ENCODE data around the gene DTNB.

The DTNB gene

DNA sequence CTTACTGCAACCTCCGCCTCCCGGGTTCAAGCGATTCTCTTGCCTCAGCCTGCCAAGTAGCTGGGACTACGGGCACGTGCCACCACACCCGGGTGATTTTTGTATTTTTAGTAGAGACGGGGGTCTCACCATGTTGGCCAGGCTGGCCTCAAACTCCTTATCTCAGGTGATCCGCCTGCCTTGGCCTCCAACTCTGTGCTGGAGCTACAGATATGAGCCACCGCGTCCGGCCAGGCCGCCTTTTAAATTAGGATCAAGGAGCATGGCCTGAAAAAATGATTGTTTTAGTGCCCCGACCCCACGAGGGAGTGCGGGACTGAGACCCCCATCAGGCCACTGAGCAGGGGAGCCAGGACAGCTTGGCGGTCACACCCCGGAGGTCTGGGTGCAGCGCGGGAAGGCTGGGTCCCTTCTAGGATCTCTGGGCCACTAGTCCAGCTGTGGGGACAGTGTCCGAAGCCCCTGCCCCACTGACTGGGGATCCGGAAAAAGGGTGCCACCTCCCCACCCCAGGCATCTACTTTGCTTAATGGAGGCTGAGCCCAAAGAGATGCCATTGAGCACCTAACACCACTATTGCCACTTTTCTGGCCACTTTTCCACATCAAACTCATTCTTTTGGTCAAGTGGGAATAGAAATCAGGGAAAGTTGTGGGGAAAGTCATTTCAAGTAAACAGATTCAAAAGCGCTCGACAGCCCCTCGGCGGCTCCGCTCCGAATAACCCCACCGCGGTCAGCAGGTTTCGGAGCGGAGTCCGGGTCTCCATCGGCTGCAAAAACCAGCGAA is 311.9 kb downstream of the DTNB start:
- DNase-seq, result no peak

- DNase-seq, result no peak
Measured at GRCh38 chr2:25358836-25359235, 314.5 kb downstream of the DTNB start.

- DNase-seq, result no peak
Measured at GRCh38 chr2:25358249-25358815, 315.0 kb downstream of the DTNB start.

- DNase-seq, result no peak
Measured at GRCh38 chr2:25356088-25356487, 317.3 kb downstream of the DTNB start.

DNA sequence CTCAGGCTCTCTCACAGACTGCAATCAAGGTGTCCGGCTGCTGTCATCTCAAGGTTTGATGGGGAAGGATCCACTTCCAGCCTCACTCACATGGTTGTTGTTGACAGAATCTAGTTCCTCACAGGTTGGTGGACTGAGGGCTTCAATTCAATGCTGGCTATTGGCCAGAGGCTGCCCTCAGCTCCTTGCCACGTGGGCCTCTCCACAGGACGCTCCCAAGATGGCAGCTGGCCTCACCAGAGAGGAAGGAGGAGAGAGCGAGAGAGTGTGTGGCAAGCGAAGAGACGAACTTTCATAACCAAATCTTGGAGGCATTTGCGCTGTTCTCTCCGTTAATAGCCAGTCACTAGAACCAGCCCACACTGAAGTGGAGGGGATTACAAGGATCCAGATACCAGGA is 318.1 kb downstream of the DTNB start:
- no peak for DNase-seq

GRCh38 chr2:25354116-25354515 is 319.3 kb downstream of the DTNB start:
- DNase-seq, result no peak

DNA sequence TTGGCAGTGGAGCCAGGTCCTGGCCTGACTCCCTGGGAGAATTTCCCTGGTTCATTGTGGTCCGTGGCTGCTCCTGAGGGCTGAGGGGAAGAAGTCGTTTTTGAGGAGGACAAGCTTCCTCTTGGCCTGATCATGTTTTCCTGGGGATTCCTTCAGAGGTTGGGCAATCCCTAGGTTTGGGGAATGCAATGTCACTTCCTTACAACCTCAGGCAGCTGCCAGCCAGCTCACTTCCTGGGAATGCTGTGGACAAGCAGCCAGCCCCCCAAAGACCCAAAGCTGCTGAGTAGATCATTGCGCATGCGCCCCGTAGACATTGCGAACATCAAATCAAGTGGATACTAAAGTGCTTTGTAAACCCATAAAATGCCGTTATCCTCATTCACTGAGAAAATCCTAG is 324.0 kb downstream of the DTNB start:
- DNase-seq, result no peak

- DNase-seq, result no peak
Measured at GRCh38 chr2:25347846-25348245, 325.5 kb downstream of the DTNB start.

DNA sequence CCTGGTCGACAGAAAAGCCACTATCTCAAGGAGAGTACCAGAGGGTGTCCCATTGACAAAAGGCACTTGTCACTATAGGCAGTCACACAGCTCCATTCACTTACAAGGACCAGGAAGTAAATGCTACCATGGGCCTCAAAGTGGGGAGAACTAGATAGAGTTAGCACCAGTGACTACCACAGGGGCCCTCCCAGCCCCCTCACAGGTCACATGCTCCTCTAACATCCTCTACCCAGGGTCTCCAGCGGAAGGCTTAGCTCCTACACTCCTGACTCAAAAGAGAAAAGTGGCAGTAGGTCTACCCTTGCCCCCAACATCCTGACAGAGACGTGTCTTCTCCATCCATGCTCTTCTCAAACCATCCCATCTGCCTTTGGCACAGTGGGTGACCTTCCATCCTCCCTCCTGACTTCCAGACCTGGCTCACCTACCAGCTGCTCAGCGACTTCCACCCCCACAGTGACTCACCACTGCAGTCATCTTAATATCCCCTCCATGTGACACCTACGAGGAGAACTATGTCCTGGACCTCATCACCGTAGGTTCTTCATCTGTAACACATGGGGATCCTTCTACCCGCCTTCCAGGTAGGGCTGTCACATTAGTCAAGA is 326.1 kb downstream of the DTNB start:
- DNase-seq, result no peak

GRCh38 chr2:25343187-25343825 is 330.1 kb downstream of the DTNB start:
- DNase-seq, result no peak

DNA sequence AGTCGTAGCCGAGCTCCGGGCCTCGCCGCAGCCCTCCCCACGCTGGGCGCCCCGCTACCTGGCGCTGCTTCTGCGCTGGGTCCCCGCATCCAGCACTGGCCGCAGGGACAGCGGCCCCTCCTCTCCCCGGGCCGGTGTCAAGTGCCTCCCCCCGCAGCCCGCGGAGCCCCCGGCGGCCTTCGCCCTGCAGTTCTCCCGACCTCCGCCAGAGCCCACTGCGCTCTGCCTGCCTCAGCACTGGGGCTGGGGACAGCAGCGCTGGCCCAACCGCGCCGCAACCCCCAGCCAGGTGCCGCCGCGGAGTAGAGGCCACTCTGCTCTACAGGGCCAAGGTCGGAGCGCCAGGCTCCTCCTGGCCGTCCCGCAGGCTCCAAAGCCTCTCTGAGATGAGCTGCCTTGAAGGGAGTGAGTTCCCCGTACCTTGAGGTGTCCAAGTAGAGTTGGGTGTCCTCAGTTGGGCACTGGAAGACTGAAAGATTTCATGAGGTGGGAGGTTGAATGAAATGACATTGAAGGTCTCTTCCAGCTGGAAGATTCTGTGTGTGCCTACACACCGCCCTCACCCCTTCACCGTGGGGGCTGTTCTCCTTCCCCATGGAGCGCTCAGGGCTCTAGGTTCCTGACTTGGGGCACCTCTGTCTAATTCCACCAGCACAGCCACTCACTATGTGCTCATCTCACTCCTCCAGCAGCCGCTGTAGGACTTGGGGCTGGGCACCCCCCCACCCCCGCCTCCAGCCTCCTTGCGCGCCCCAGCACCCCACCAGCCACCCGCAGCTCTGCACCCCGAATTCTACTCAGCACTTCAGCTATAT is 330.8 kb downstream of the DTNB start:
- DNase-seq, result no peak

- no peak for DNase-seq
Measured at GRCh38 chr2:25341753-25342371, 331.5 kb downstream of the DTNB start, which contains the start of gene DNMT3A. Gene DNMT3A (minus strand): TSS chr2:25341925. CDS start chr2:25313984, 27,941 bp downstream.

DNA sequence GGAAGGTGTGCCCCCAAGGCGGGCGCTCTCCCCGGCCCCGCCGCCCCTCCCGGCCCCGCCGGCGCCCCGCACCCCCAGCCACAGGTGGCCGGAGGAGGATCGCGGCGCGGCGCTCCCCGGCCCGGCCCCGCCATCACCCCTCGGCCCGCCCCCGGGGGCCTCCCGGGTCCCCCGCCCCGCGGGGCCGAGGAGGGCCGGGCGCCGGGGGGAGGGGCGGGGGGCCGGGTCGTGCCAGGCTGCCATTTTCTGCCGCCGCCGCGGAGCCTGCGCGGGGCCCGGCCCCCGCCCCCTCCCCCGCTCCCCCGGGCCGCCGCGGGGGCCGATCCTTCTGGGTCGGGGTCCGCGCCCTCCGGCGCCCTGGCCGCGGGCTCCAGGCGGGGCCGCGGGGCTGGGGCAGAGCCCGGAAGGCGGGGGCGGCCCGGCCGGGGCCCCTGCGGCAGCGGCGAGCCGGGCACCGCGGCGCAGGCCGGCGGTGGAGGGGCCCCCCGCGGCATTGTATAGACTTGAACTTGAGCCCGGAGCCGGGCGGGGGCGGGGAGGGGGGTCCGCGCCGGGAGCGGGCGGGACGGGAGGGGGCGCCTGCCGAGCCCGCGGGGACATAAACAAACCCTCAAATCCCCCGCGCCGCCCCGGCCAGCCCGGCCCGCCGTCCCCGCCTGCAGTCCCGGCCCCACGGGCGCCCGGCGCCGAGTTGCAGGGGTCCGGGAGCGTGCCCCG is 332.2 kb downstream of the DTNB start:
- no peak for DNase-seq

DNA sequence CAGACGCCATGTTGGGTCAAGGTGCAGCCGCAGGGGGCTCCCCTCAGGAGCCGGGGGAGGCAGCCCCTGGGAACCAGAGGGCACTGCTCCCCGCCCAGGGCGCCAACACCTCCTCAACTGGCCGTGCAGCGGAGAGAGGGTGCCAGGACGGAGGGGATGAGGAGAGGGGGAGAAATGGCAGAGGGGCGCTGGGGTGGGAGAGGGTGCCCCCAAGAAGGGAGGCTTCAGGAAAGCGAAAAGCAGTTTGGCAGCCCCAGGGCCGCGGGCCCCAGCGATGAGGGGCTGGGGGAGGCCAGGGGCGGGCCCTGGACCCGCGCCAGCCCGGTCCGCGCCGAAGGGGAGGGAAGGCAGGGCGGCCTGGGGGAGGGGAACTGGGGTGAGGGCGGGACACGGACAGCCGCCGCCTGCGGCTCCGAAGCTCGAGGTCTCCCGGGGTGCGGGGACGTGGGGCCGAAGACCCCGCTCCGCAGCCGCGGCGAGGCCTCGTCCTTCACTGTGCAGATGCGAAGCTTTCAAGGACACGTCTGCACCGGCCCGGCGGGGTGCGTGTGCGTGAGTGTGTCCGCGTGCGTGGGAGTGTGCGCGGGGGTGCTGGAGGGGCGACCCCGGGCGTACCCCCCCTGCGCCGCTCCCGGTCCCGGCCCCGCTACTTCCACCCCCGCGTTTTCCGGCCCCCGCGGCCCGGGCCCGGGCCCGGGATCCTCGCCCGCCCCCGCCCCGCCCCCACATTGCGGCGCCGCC is 333.0 kb downstream of the DTNB start:
- DNase-seq, result no peak

GRCh38 chr2:25339791-25340180 is 333.6 kb downstream of the DTNB start:
- DNase-seq, result no peak

- no peak for DNase-seq
Measured at GRCh38 chr2:25339211-25339674, 334.1 kb downstream of the DTNB start.

DNA sequence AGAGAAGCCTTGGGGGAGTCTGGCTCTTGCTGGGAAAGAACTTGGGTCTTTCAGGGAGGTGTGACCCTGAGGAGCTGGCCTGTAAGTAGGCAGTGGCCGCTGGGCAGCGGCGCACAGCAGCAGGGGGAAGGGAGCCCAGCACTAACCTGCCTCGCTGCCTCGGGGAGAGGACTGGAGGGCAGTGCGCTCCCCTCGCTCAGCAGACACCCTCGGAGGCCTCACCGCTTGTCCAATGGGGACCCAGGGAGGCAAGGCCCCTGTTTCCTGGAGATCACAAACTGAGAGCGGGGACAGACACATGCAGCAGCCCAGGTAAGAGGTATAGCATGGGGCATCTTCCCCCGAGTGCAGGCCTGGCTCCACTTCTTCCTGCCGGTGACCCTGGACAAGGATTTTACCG is 335.0 kb downstream of the DTNB start:
- DNase-seq, result no peak

DNA sequence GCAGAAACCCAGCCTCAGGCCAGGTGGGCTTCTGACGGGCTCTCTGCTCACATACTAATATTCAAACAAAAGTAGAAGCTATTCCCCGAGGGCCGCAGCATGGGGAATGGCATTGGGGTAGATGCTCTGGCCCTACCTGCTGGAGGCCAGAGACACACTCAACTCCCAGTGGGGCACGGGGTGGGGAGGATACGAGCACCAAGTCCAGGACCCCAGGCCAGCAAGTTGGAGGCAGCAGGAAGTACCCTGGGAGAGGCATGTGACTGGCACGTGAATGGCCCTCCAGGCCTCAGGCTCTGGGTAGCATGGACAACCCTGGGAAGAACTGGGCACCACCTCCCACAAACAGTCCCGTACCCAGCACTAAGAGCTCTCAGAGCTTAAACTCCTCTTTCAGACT is 335.5 kb downstream of the DTNB start:
- no peak for DNase-seq

DNA sequence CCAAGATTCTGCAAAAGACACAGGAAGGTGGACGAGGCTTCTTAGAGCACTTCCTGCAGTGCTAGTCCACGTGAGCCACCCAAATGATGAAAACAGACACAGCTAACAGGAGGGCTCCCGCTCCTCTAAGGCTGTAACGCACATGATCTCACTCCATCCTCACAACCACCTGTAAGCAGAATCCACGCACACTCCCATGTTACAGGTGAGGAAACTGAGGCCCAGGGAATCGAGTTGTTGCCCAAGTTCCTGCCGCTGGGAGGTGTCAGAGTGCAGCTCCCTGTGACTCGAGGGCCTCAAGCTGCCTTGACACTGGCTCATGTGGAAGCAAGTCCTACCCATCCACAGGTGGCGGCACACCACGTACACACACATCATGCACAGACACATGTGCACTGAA is 336.1 kb downstream of the DTNB start:
- DNase-seq, result no peak

GRCh38 chr2:25336383-25336841 is 337.0 kb downstream of the DTNB start:
- DNase-seq, result no peak

- no peak for DNase-seq
Measured at GRCh38 chr2:25335971-25336370, 337.4 kb downstream of the DTNB start.

Data from SIG-M5 (cell line).